Loucy (cell line): ENCODE measurements around the gene RAET1E.
A peak's percentile ranks its signal among the peaks of the same experiment; 100 is the strongest.

Source experiments
- H2AFZ ChIP-seq: fragments of 200-600 bp; sonication (generic); 2 replicates; pipeline ENCODE4 v1.6.0; 2016; ENCODE audit warnings: antibody characterized with exemption, mild to moderate bottlenecking, low read length, moderate library complexity
- H3F3A ChIP-seq: fragments of 200-600 bp; 2 replicates; pipeline ENCODE4 v1.6.0; 2016; ENCODE audit warnings: antibody characterized with exemption, low read depth, mild to moderate bottlenecking
- H3K27me3 ChIP-seq: fragments of 200-600 bp; sonication (generic); 2 replicates; pipeline ENCODE4 v1.6.1; 2014; ENCODE audit warnings: low read length, mild to moderate bottlenecking; ENCODE audit not compliant: insufficient read depth, poor library complexity, severe bottlenecking
- H3K36me3 ChIP-seq: fragments of 200-600 bp; sonication (generic); 2 replicates; pipeline ENCODE4 v1.6.1; 2016; ENCODE audit warnings: low read length; ENCODE audit not compliant: insufficient read depth
- H3K4me1 ChIP-seq: fragments of 200-600 bp; sonication (generic); 2 replicates; pipeline ENCODE4 v1.5.1; 2014; ENCODE audit warnings: low read length, mild to moderate bottlenecking; ENCODE audit not compliant: insufficient read depth, poor library complexity, severe bottlenecking
- H3K4me2 ChIP-seq: fragments of 200-600 bp; sonication (generic); 2 replicates; pipeline ENCODE4 v1.6.0; 2014; ENCODE audit warnings: antibody characterized with exemption, low read length, low read depth, mild to moderate bottlenecking; ENCODE audit not compliant: poor library complexity, severe bottlenecking
- H3K4me3 ChIP-seq: fragments of 200-600 bp; sonication (generic); 2 replicates; pipeline ENCODE4 v1.5.1; 2014; ENCODE audit warnings: low read length, mild to moderate bottlenecking, mixed read lengths; ENCODE audit not compliant: poor library complexity, severe bottlenecking
- H3K79me2 ChIP-seq: fragments of 200-600 bp; sonication (generic); 2 replicates; pipeline ENCODE4 v1.6.1; 2014; ENCODE audit warnings: low read length; ENCODE audit not compliant: insufficient read depth
- H3K9ac ChIP-seq: fragments of 200-600 bp; sonication (generic); 2 replicates; pipeline ENCODE4 v1.6.0; 2014; ENCODE audit warnings: mild to moderate bottlenecking, low read depth, low read length, moderate library complexity; ENCODE audit not compliant: poor library complexity, severe bottlenecking
- H3K9me2 ChIP-seq: fragments of 200-600 bp; sonication (generic); replicated peaks from 2 replicates; pipeline ENCODE4 v1.6.1; 2016; ENCODE audit warnings: low read depth, low read length, mixed read lengths
- H3K9me3 ChIP-seq: fragments of 200-600 bp; sonication (generic); 2 replicates; pipeline ENCODE4 v1.6.1; 2014; ENCODE audit warnings: mild to moderate bottlenecking, antibody characterized with exemption, low read length, low read depth; ENCODE audit not compliant: insufficient read depth
- H4K20me1 ChIP-seq: fragments of 200-600 bp; sonication (generic); 2 replicates; pipeline ENCODE4 v1.6.0; 2014; ENCODE audit warnings: antibody characterized with exemption, low read length, mild to moderate bottlenecking; ENCODE audit not compliant: insufficient read depth, poor library complexity, severe bottlenecking
- EZH2phosphoT487 ChIP-seq: fragments of 200-600 bp; IDR thresholded peaks from 2 replicates; pipeline ENCODE4 v1.6.1; 2018; ENCODE audit warnings: antibody characterized with exemption, mild to moderate bottlenecking, moderate library complexity, borderline replicate concordance
- TF ChIP-seq, protein P1 (sequence below): fragments of 200-600 bp; sonication (generic); conservative IDR thresholded peaks from 2 replicates; pipeline ENCODE4 v1.5.1; 2014; ENCODE audit warnings: mild to moderate bottlenecking, antibody characterized with exemption, low read length

Gene RAET1E

DNA sequence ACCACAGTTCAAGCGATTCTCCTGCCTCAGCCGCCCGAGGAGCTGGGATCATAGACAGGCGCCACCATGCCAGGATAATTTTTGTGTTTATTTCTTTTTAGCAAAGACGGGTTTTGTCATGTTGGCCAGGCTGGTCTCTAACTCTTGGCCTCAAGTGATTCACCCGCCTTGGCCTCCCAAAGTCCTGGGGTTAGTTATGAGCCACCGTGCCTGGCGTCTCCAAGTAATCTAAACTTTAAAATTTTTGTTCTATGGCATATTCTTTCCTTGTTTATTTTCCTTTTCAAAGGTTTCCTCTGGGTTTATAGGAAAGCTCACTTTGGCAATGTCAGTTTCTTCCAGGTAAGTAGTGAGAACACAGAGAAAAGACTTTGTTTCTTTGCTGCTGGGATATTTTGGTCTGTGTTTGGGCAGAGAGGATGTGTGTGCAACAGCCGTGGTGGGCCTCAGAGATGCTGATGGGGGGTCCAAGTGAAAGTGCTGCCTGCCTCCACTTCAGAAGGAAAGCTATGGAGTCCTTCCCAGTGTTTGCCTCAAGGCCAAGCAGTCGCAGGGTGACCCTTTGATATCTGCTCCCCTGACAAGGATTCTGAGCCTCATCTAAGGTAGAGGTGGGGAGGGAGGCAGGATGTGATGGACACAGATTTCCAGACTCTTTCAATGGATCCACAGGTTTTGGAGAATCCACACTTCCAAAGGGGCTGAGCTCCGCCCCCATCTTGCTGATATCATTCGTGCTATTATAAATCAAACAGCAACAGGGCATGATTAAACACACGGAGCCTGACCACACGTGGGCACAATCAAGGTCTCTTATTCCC, 36.1 kb downstream of the RAET1E start:
- Histone ChIP-seq H3K4me1 (peaks cover 43% of the 10 kb centered on the region), H2AFZ (no peak overlapping the region), H3K9ac (peak overlapping the region; percentile 67), H3K4me2 (peak overlapping the region; percentile 82), H3K9me2 (no peaks in the 10 kb centered on the region), H3K27me3 (no peaks in the 10 kb centered on the region), H3K9me3 (no peaks in the 10 kb centered on the region), H4K20me1 (peaks cover 4% of the 10 kb centered on the region), H3K4me3 (peak overlapping the region; percentile 83), H3F3A (no peaks in the 10 kb centered on the region), H3K36me3 (no peaks in the 10 kb centered on the region), H3K79me2 (peaks cover 28% of the 10 kb centered on the region)
- TF ChIP-seq EZH2phosphoT487: no peak
- TF ChIP-seq, protein P1, sequence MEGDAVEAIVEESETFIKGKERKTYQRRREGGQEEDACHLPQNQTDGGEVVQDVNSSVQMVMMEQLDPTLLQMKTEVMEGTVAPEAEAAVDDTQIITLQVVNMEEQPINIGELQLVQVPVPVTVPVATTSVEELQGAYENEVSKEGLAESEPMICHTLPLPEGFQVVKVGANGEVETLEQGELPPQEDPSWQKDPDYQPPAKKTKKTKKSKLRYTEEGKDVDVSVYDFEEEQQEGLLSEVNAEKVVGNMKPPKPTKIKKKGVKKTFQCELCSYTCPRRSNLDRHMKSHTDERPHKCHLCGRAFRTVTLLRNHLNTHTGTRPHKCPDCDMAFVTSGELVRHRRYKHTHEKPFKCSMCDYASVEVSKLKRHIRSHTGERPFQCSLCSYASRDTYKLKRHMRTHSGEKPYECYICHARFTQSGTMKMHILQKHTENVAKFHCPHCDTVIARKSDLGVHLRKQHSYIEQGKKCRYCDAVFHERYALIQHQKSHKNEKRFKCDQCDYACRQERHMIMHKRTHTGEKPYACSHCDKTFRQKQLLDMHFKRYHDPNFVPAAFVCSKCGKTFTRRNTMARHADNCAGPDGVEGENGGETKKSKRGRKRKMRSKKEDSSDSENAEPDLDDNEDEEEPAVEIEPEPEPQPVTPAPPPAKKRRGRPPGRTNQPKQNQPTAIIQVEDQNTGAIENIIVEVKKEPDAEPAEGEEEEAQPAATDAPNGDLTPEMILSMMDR: 0 out of 2 replicates have a peak, but pooled peaks have one; percentile 6

DNA sequence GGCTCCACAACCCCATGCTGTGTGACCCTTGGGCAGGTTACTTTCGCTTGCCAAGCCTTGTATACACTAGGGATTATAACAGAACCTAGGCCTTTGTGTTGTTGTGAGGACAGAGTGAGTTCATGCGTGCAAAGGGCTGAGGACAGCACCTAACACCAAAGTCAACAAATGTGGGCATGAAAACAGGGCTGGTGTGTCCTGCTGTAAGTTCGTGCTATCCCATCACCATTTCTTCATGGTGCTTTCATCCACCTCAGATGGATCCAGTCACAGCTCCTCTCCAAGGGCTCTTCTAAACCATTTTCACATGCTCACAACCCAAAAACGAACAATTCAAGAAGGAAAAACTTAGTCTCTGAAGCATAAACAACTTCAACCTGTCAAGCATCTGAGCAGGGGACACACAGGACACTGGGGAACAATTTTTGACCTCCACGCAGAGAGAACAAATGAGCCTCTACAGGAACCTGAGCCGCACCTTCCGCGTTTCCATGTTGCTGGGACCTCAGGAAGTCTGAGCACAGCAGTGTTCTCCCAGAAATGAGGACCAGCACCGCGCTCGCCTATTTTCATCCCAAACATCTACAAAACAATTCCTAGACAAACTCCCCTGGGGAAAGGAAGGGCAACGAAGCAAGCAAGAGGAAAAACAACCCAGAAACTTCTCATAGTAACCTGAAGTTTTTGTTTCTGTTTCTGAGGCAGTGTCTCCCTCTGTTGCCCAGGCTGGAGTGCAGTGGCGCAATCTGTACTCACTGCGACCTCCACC, 36.9 kb downstream of the RAET1E start:
- peaks cover 4% of the 10 kb centered on the region for H4K20me1 ChIP-seq
- H2AFZ ChIP-seq: no peak overlapping the region
- TF ChIP-seq, protein P1: peak; percentile 49
- no peak for TF ChIP-seq EZH2phosphoT487
- H3K36me3 ChIP-seq: no peaks in the 10 kb centered on the region
- H3K79me2 ChIP-seq: peaks cover 28% of the 10 kb centered on the region
- H3K9ac ChIP-seq: peak overlapping the region; percentile 67
- H3K27me3 ChIP-seq: no peaks in the 10 kb centered on the region
- H3K4me2 ChIP-seq: peak overlapping the region; percentile 82
- H3K4me3 ChIP-seq: peak overlapping the region; percentile 83
- H3F3A ChIP-seq: no peaks in the 10 kb centered on the region
- no peaks in the 10 kb centered on the region for H3K9me3 ChIP-seq
- peaks cover 44% of the 10 kb centered on the region for H3K4me1 ChIP-seq
- H3K9me2 ChIP-seq: no peaks in the 10 kb centered on the region

GRCh38 chr6:149860513-149860833, 37.4 kb downstream of the RAET1E start:
- H3K4me1 ChIP-seq: peaks cover 49% of the 10 kb centered on the region

More at GRCh38 chr6:149860513-149860833, 37.4 kb downstream of the RAET1E start:
- Histone ChIP-seq H4K20me1 (peaks cover 4% of the 10 kb centered on the region), H3K79me2 (peaks cover 28% of the 10 kb centered on the region), H3F3A (no peaks in the 10 kb centered on the region), H2AFZ (no peak overlapping the region), H3K4me2 (peak overlapping the region; percentile 82), H3K4me3 (peak overlapping the region; percentile 83), H3K9me2 (no peaks in the 10 kb centered on the region), H3K36me3 (no peaks in the 10 kb centered on the region), H3K9ac (peak overlapping the region; percentile 67), H3K9me3 (no peaks in the 10 kb centered on the region), H3K27me3 (no peaks in the 10 kb centered on the region)
- TF ChIP-seq, protein P1: no peak
- TF ChIP-seq EZH2phosphoT487: no peak
